ENCODE measurements around the gene USP12.

Gene USP12

DNA sequence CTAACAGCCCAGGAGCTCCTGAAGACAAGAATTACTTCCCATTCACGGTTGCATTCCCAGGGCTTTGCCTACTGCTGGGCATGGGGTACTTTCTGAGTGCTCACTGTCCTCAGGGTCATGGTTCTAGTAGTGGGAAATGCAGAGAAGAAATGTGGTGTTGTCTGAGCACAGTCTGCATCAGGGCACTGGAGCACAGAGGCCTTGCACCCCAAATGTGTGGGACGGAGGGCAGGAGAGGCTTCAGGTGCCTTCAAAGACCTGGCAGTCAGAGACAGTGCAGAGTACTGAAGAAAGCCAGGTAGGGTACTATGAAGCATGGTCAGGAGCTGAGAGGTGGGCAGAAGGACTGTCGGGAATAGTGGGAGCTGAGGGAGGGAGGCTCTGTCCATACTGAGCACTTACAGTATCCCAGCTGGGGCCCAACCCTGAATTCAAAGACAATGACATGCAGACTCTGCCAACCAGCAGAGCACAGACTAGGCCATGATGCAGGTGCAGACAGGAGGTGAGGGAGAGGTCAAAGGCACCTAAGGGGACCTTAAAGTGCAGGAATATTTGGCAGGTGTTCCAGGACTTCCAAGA lies 144.4 kb downstream of the USP12 start:
- TF ChIP-seq, protein P1, sequence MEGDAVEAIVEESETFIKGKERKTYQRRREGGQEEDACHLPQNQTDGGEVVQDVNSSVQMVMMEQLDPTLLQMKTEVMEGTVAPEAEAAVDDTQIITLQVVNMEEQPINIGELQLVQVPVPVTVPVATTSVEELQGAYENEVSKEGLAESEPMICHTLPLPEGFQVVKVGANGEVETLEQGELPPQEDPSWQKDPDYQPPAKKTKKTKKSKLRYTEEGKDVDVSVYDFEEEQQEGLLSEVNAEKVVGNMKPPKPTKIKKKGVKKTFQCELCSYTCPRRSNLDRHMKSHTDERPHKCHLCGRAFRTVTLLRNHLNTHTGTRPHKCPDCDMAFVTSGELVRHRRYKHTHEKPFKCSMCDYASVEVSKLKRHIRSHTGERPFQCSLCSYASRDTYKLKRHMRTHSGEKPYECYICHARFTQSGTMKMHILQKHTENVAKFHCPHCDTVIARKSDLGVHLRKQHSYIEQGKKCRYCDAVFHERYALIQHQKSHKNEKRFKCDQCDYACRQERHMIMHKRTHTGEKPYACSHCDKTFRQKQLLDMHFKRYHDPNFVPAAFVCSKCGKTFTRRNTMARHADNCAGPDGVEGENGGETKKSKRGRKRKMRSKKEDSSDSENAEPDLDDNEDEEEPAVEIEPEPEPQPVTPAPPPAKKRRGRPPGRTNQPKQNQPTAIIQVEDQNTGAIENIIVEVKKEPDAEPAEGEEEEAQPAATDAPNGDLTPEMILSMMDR (conservative IDR thresholded peaks at IDR 0.05): no peak
- TF ChIP-seq ZFX (IDR thresholded peaks at IDR 0.05): no peak
- no peak overlapping the region for H3K27ac ChIP-seq

DNA sequence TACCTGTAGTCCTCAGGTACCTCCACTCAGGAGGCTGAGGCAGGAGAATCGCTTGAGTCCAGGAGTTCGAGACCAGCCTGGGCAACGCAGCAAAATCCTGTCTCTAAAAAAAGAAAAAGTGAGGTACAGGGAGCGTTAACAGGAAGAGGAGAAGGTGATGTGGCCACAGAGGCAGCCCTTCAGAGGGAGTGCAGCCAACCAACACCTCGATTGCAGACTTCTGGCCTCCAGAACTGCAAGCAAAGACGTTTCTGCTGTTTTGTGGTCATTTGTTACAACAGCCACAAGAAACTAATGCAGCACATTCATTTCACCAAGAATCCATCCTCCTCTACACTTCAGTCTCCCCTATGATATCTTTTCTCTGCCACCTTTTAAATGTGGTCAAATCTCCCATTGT lies 145.2 kb downstream of the USP12 start:
- TF ChIP-seq, protein P1 (conservative IDR thresholded peaks at IDR 0.05): no peak
- no peak for TF ChIP-seq ZFX (IDR thresholded peaks at IDR 0.05)
- H3K27ac ChIP-seq: no peak overlapping the region

DNA sequence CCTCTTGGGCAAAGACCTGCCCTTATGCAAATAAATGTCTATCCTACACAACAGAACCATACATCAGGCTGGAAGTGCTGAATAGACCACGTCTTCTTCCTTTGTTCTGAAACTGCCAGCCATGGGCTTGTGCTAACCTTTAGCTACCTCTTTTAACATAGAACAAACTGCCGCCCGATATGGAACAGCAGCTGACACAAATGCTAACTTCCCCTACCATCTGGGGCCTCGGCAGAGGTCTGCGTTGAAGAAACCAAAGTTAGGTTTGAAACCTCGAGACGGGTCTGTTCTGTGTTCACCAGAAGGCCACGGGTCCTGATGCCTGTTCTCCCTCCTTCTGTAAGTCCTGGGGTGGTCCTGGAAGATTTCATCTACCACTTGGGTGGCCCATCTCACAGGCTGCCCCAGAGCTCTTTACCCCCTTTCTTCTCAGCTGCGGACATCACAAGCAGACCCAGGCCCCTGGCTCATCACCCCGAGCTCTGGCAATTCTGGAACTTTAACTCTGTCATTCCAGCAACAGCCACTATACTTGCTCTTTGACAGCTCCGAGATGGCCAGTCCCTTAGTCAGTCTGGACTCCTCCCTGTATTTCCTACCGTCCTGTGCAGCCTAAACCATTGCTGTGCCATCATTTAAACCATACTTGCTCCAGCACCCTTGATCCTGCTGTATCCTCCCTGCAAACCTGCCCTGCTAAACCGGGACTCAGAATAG lies 146.7 kb downstream of the USP12 start:
- no peak overlapping the region for H3K27ac ChIP-seq
- no peak for TF ChIP-seq ZFX (IDR thresholded peaks at IDR 0.05)
- TF ChIP-seq, protein P1 (conservative IDR thresholded peaks at IDR 0.05): no peak

DNA sequence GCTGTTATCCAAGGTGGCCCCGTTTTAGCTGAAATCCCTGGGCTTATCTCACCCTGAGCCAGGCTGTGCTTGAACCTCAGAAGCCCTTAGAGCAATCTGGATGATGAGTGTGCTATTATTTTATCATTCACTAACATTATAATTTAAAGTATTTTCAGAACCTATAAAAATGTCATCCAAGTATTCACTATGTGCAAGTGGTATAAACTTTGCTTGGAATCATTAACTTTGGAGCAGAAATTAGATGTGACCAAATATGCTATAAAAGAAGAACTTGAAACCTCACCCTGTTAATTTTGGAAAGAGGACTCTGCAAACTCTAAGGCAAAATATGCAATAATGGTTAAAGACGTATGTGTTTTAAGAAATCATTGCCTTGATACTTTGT lies 147.5 kb downstream of the USP12 start:
- H3K27ac ChIP-seq: no peak overlapping the region
- TF ChIP-seq, protein P1 (conservative IDR thresholded peaks at IDR 0.05): no peak
- no peak for TF ChIP-seq ZFX (IDR thresholded peaks at IDR 0.05)

DNA sequence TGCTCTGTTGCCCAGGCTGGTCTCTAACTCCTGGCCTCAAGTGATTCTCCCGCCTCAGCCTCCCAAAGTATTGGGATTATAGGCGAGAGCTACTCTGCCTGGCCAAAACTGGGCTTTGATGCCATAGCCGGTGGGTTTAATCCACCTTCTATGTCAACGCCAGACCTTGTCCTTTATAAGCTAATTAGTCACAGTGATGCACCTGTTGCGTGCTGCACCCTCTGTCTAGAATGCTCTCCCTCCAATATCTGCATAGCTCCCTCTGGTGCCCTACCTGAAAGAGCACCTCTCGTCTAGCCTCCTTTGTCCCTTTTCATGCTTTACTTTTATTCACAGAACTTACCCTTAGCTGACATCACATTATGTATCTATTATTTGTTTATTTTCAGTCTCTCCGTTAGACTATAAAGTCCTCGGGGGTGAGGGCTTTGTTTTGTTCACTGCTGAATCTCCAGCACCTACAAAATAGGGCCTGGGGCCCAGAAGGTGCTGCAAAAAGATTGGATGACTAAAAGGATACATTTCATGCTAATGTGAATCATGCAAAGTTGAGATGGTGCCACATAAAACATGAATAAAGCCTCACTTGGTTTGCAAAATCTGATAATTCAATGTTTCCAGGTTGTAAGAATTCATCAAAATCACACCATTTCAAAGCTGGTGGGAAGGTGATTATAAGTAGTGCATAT lies 148.1 kb downstream of the USP12 start:
- no peak overlapping the region for H3K27ac ChIP-seq
- TF ChIP-seq ZFX (IDR thresholded peaks at IDR 0.05): no peak
- TF ChIP-seq, protein P1 (conservative IDR thresholded peaks at IDR 0.05): no peak

DNA sequence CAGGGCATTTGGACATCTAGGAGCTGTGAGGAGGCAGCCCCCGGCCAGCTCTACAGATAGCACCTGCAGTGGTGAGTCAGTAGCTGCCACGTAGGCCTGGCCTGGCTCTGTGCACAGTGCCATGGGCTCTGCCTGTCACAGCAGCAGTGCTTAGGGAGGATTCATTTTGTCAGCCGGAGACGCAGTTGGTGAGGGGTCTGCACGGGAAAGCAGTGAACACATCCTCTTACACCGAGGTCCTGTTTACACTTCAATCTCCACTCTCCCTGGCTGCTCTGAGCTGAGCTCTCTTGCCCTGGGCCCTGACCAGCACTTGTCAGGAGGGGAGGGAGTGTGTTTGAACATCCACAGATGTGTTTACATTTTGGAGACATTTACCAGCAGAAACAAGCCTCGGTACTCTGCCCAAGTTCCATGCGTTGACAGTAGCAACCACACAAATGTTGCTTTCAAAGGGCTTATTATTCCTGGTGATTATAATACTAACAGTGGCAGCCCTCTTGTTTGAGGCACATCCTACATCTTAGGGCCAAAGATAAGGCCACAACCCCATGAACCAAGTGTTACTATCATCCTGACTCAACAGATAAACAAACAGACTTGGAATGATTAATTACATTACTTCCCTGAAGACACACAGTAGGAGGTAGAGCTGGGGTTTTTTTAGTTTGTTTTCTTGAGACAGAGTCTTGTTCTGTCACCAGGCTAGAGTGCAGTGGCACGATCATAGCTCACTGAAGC lies 148.9 kb downstream of the USP12 start:
- H3K27ac ChIP-seq: no peak overlapping the region

More for the DNA sequence above, 148.9 kb downstream of the USP12 start:
- TF ChIP-seq, protein P1 (conservative IDR thresholded peaks at IDR 0.05): no peak
- TF ChIP-seq ZFX (IDR thresholded peaks at IDR 0.05): no peak

Data from C4-2B (cell line).